HUES64 (cell line): ENCODE data around the gene RPL27.
"Not testable (repeated sequence)": the region's sequence is repeated elsewhere in the genome, so short reads cannot be mapped to it uniquely, and the experiment has no call there.

Source experiments
- H3K27ac ChIP-seq: 2 replicates; pipeline ENCODE4 v1.7.0; 2013; ENCODE audit warnings: low read depth, low read length, inconsistent platforms
- H3K27me3 ChIP-seq: 2 replicates; pipeline ENCODE4 v1.6.1; 2013; ENCODE audit warnings: mild to moderate bottlenecking, low read length; ENCODE audit not compliant: insufficient read depth
- H3K36me3 ChIP-seq: 2 replicates; pipeline ENCODE4 v1.6.1; 2013; ENCODE audit warnings: mild to moderate bottlenecking, low read length; ENCODE audit not compliant: insufficient read depth
- H3K4me1 ChIP-seq: 2 replicates; pipeline ENCODE4 v1.6.1; 2013; ENCODE audit warnings: mild to moderate bottlenecking, low read length, moderate library complexity; ENCODE audit not compliant: insufficient read depth
- H3K4me3 ChIP-seq: 2 replicates; pipeline ENCODE4 v1.5.1; 2013; ENCODE audit warnings: mild to moderate bottlenecking, low read length, moderate library complexity
- H3K9ac ChIP-seq: 2 replicates; pipeline ENCODE4 v1.6.1; 2013; ENCODE audit warnings: mild to moderate bottlenecking, low read depth, low read length
- H3K9me3 ChIP-seq: 2 replicates; pipeline ENCODE4 v1.6.1; 2013; ENCODE audit warnings: low read depth, low read length; ENCODE audit not compliant: insufficient read depth
- WGBS: fragments of 150-250, 120-280 bp; methylation state at CpG from one replicate; pipeline ENCODE4 v1.1.7; 2013; ENCODE audit warnings: missing lambda C conversion rate; 5-methylcytosine and 5-hydroxymethylcytosine counted together

Gene RPL27

GRCh38 chr17:42979511-42980273, 18.5 kb upstream of the RPL27 start, which contains the start of gene PTGES3L:
PTGES3L (minus strand) TSS chr17:42980080; CDS start chr17:42980053, 27 bp downstream.
- Histone ChIP-seq H3K4me3 (peak within 1 kb of the TSS; percentile 76), H3K27me3 (no peaks in the 10 kb centered on the region), H3K36me3 (peaks cover 4% of the 10 kb centered on the region; the same call in 1 of the 2 replicates), H3K27ac (peak within 1 kb of the TSS; percentile 93), H3K9ac (peak within 1 kb of the TSS; percentile 72), H3K4me1 (peaks cover 3% of the 10 kb centered on the region; the same call in 1 of the 2 replicates), H3K9me3 (no peaks in the 10 kb centered on the region)
- 33% methylated on average over 21 of the region's 21 CpGs for WGBS

GRCh38 chr17:42980274-42980765, 17.9 kb upstream of the RPL27 start, which contains the start of gene RUNDC1:
RUNDC1 (plus strand) TSS chr17:42980565; CDS start chr17:42980577, 12 bp downstream.
- Histone ChIP-seq H3K4me3 (peak within 1 kb of the TSS; percentile 76), H3K4me1 (peaks cover 3% of the 10 kb centered on the region; the same call in 1 of the 2 replicates)
- WGBS, result under 1% methylated on average over 39 of the region's 39 CpGs

GRCh38 chr17:42980766-42981397, 17.3 kb upstream of the RPL27 start:
- Histone ChIP-seq H3K9ac (peak overlapping the region; percentile 72), H3K36me3 (peaks cover 14% of the 10 kb centered on the region), H3K27me3 (no peaks in the 10 kb centered on the region), H3K4me3 (peak overlapping the region; percentile 76), H3K9me3 (no peaks in the 10 kb centered on the region), H3K4me1 (peaks cover 3% of the 10 kb centered on the region; the same call in 1 of the 2 replicates), H3K27ac (peak overlapping the region; percentile 93)
- under 1% methylated on average over 66 of the region's 67 CpGs for WGBS

More at GRCh38 chr17:42980274-42980765, 17.9 kb upstream of the RPL27 start, which contains the start of gene RUNDC1:
- no peaks in the 10 kb centered on the region for H3K9me3 ChIP-seq
- no peaks in the 10 kb centered on the region for H3K27me3 ChIP-seq
- H3K9ac ChIP-seq, result peak within 1 kb of the TSS; percentile 72
- peak within 1 kb of the TSS; percentile 93 for H3K27ac ChIP-seq
- peaks cover 8% of the 10 kb centered on the region for H3K36me3 ChIP-seq

- H3K4me1 ChIP-seq, result peaks cover 3% of the 10 kb centered on the region; the same call in 1 of the 2 replicates
- H3K9me3 ChIP-seq, result no peaks in the 10 kb centered on the region
- no peaks in the 10 kb centered on the region for H3K27me3 ChIP-seq
- H3K9ac ChIP-seq, result no peak overlapping the region
- no peak overlapping the region for H3K27ac ChIP-seq
- H3K4me3 ChIP-seq, result 0 out of 2 replicates have a peak overlapping the region, but pooled peaks have one; percentile 1
- H3K36me3 ChIP-seq, result peaks cover 25% of the 10 kb centered on the region
These were observed 16.0 kb upstream of the RPL27 start for GRCh38 chr17:42982266-42982665.

- H3K9ac ChIP-seq, result no peak overlapping the region
- no peaks in the 10 kb centered on the region for H3K4me1 ChIP-seq
- H3K27ac ChIP-seq, result no peak overlapping the region
- peaks cover 55% of the 10 kb centered on the region for H3K36me3 ChIP-seq
- H3K27me3 ChIP-seq, result no peaks in the 10 kb centered on the region
- WGBS, result no CpG with 5 or more reads among the region's 1 CpG
- no peaks in the 10 kb centered on the region for H3K9me3 ChIP-seq
- H3K4me3 ChIP-seq, result no peak overlapping the region
These were observed 13.0 kb upstream of the RPL27 start for GRCh38 chr17:42985225-42985624.

DNA sequence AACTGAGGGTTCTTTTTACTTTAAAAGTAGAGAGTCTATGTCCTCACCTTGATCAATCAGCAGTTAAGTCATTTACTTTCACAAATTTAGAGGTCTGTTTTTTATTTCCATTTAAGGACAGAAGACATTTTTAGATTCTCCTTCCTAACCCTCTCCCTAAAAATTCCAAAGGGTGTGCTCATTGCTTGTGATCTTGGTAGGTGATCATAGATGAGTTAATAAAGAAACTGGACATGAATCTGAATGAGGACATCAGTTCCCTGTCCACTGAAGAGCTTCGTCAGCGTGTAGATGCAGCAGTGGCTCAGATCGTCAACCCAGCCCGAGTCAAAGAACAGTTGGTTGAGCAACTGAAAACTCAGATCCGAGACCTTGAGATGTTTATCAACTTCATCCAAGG, 9.1 kb upstream of the RPL27 start:
- Histone ChIP-seq H3K36me3 (peaks cover 79% of the 10 kb centered on the region), H3K9ac (no peak overlapping the region), H3K4me3 (no peak overlapping the region), H3K9me3 (no peaks in the 10 kb centered on the region), H3K27ac (no peak overlapping the region), H3K27me3 (no peaks in the 10 kb centered on the region), H3K4me1 (no peaks in the 10 kb centered on the region)
- 94% methylated on average over 5 of the region's 5 CpGs for WGBS

GRCh38 chr17:42989726-42990652, 8.2 kb upstream of the RPL27 start:
- H3K9ac ChIP-seq, result no peak overlapping the region
- no peaks in the 10 kb centered on the region for H3K9me3 ChIP-seq
- H3K27me3 ChIP-seq, result no peaks in the 10 kb centered on the region
- peaks cover 77% of the 10 kb centered on the region for H3K36me3 ChIP-seq
- no peak overlapping the region for H3K4me3 ChIP-seq
- H3K4me1 ChIP-seq, result no peaks in the 10 kb centered on the region
- no peak overlapping the region for H3K27ac ChIP-seq
- WGBS, result 93% methylated on average over 5 of the region's 6 CpGs

DNA sequence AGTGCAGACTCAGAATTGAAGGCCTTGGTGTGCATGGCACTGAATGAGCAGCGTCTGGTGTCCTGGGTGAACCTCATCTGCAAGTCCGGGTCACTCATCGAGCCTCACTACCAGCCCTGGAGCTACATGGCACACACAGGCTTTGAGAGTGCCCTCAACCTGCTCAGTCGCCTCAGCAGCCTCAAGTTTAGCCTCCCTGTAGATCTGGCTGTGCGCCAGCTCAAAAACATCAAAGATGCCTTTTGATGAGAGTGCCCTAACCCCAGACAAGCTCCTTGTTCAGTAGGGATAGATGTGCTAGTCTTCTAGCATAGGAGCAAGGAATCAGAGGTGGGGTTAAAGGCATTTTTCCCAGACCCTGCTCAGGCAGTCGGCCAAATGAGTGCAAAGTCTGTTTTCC, 6.7 kb upstream of the RPL27 start:
- Histone ChIP-seq H3K36me3 (peaks cover 65% of the 10 kb centered on the region), H3K27ac (no peak overlapping the region), H3K27me3 (no peaks in the 10 kb centered on the region), H3K4me3 (no peak overlapping the region), H3K4me1 (no peaks in the 10 kb centered on the region), H3K9ac (no peak overlapping the region), H3K9me3 (no peaks in the 10 kb centered on the region)
- WGBS, result 94% methylated on average over 6 of the region's 6 CpGs

- Histone ChIP-seq H3K4me3 (no peak overlapping the region), H3K27me3 (no peaks in the 10 kb centered on the region), H3K9ac (no peak overlapping the region), H3K4me1 (peaks cover 7% of the 10 kb centered on the region; the same call in 1 of the 2 replicates), H3K9me3 (no peaks in the 10 kb centered on the region), H3K27ac (no peak overlapping the region), H3K36me3 (peaks cover 51% of the 10 kb centered on the region)
- 93% methylated on average over 5 of the region's 5 CpGs for WGBS
These were observed 5.3 kb upstream of the RPL27 start for GRCh38 chr17:42992872-42993271.

- H3K9ac ChIP-seq, H3K9me3 ChIP-seq, H3K27ac ChIP-seq, H3K27me3 ChIP-seq, H3K4me1 ChIP-seq, H3K4me3 ChIP-seq: not testable (repeated sequence)
- 97% methylated on average over 9 of the region's 10 CpGs for WGBS
- peaks cover 40% of the 10 kb centered on the region for H3K36me3 ChIP-seq
These were observed 4.3 kb upstream of the RPL27 start for GRCh38 chr17:42993913-42994312.
